ENCODE measurements around the gene CIAO2B.

Gene CIAO2B

GRCh38 chr16:66917741-66918140 is 16.5 kb downstream of the CIAO2B start:
- no peak overlapping the region for H3K9ac ChIP-seq (ENCODE audit: low read depth, low read length)
- H3K36me3 ChIP-seq (ENCODE audit: insufficient read depth, low read length), result no peaks in the 10 kb centered on the region
- no peak overlapping the region for H3K4me3 ChIP-seq (ENCODE audit: low read length)
- no peaks in the 10 kb centered on the region for H3K9me3 ChIP-seq (replicated peaks; ENCODE audit: low read length)
- H3K4me1 ChIP-seq (ENCODE audit: control insufficient read depth, insufficient read depth, low read length), result no peaks in the 10 kb centered on the region
- no peak overlapping the region for H3K4me2 ChIP-seq (ENCODE audit: low read length)
- H3K27me3 ChIP-seq (ENCODE audit: control insufficient read depth, insufficient read depth, low read length), result peaks cover 49% of the 10 kb centered on the region

- Histone ChIP-seq H3K4me2 (ENCODE audit: low read length) (no peak overlapping the region), H3K4me3 (ENCODE audit: low read length) (no peak overlapping the region), H3K36me3 (ENCODE audit: insufficient read depth, low read length) (no peaks in the 10 kb centered on the region), H3K9ac (ENCODE audit: low read depth, low read length) (no peak overlapping the region), H3K4me1 (ENCODE audit: control insufficient read depth, insufficient read depth, low read length) (no peaks in the 10 kb centered on the region), H3K27me3 (ENCODE audit: control insufficient read depth, insufficient read depth, low read length) (peaks cover 48% of the 10 kb centered on the region), H3K9me3 (replicated peaks; ENCODE audit: low read length) (no peaks in the 10 kb centered on the region)
These were observed 17.7 kb downstream of the CIAO2B start for GRCh38 chr16:66916518-66916917.

GRCh38 chr16:66915041-66915440 is 19.2 kb downstream of the CIAO2B start:
- Histone ChIP-seq H3K4me2 (ENCODE audit: low read length) (no peak overlapping the region), H3K27me3 (ENCODE audit: control insufficient read depth, insufficient read depth, low read length) (peaks cover 38% of the 10 kb centered on the region), H3K4me3 (ENCODE audit: low read length) (no peak overlapping the region), H3K9me3 (replicated peaks; ENCODE audit: low read length) (no peaks in the 10 kb centered on the region), H3K9ac (ENCODE audit: low read depth, low read length) (no peak overlapping the region), H3K4me1 (ENCODE audit: control insufficient read depth, insufficient read depth, low read length) (no peaks in the 10 kb centered on the region), H3K36me3 (ENCODE audit: insufficient read depth, low read length) (no peaks in the 10 kb centered on the region)

GRCh38 chr16:66914541-66914940 is 19.7 kb downstream of the CIAO2B start:
- no peaks in the 10 kb centered on the region for H3K4me1 ChIP-seq (ENCODE audit: control insufficient read depth, insufficient read depth, low read length)
- peaks cover 33% of the 10 kb centered on the region for H3K27me3 ChIP-seq (ENCODE audit: control insufficient read depth, insufficient read depth, low read length)
- H3K36me3 ChIP-seq (ENCODE audit: insufficient read depth, low read length), result no peaks in the 10 kb centered on the region
- H3K9ac ChIP-seq (ENCODE audit: low read depth, low read length), result no peak overlapping the region
- no peak overlapping the region for H3K4me2 ChIP-seq (ENCODE audit: low read length)
- H3K4me3 ChIP-seq (ENCODE audit: low read length), result no peak overlapping the region
- H3K9me3 ChIP-seq (replicated peaks; ENCODE audit: low read length), result no peaks in the 10 kb centered on the region

GRCh38 chr16:66913711-66914110 is 20.5 kb downstream of the CIAO2B start:
- H3K36me3 ChIP-seq (ENCODE audit: insufficient read depth, low read length), result no peaks in the 10 kb centered on the region
- no peaks in the 10 kb centered on the region for H3K9me3 ChIP-seq (replicated peaks; ENCODE audit: low read length)
- H3K27me3 ChIP-seq (ENCODE audit: control insufficient read depth, insufficient read depth, low read length), result peaks cover 27% of the 10 kb centered on the region
- no peak overlapping the region for H3K4me2 ChIP-seq (ENCODE audit: low read length)
- H3K4me1 ChIP-seq (ENCODE audit: control insufficient read depth, insufficient read depth, low read length), result no peaks in the 10 kb centered on the region
- no peak overlapping the region for H3K9ac ChIP-seq (ENCODE audit: low read depth, low read length)
- no peak overlapping the region for H3K4me3 ChIP-seq (ENCODE audit: low read length)

GRCh38 chr16:66913081-66913480 is 21.1 kb downstream of the CIAO2B start:
- no peak overlapping the region for H3K4me2 ChIP-seq (ENCODE audit: low read length)
- no peak overlapping the region for H3K9ac ChIP-seq (ENCODE audit: low read depth, low read length)
- H3K4me1 ChIP-seq (ENCODE audit: control insufficient read depth, insufficient read depth, low read length), result no peaks in the 10 kb centered on the region
- H3K9me3 ChIP-seq (replicated peaks; ENCODE audit: low read length), result no peaks in the 10 kb centered on the region
- no peak overlapping the region for H3K4me3 ChIP-seq (ENCODE audit: low read length)
- H3K36me3 ChIP-seq (ENCODE audit: insufficient read depth, low read length), result no peaks in the 10 kb centered on the region
- H3K27me3 ChIP-seq (ENCODE audit: control insufficient read depth, insufficient read depth, low read length), result peaks cover 29% of the 10 kb centered on the region

GRCh38 chr16:66911801-66912200 is 22.4 kb downstream of the CIAO2B start:
- Histone ChIP-seq H3K4me1 (ENCODE audit: control insufficient read depth, insufficient read depth, low read length) (no peaks in the 10 kb centered on the region), H3K9me3 (replicated peaks; ENCODE audit: low read length) (no peaks in the 10 kb centered on the region), H3K4me3 (ENCODE audit: low read length) (no peak overlapping the region), H3K36me3 (ENCODE audit: insufficient read depth, low read length) (no peaks in the 10 kb centered on the region), H3K27me3 (ENCODE audit: control insufficient read depth, insufficient read depth, low read length) (peaks cover 31% of the 10 kb centered on the region), H3K4me2 (ENCODE audit: low read length) (no peak overlapping the region), H3K9ac (ENCODE audit: low read depth, low read length) (no peak overlapping the region)

- peaks cover 30% of the 10 kb centered on the region for H3K27me3 ChIP-seq (ENCODE audit: control insufficient read depth, insufficient read depth, low read length)
- H3K4me2 ChIP-seq (ENCODE audit: low read length), result no peak overlapping the region
- H3K4me1 ChIP-seq (ENCODE audit: control insufficient read depth, insufficient read depth, low read length), result no peaks in the 10 kb centered on the region
- H3K36me3 ChIP-seq (ENCODE audit: insufficient read depth, low read length), result no peaks in the 10 kb centered on the region
- no peak overlapping the region for H3K4me3 ChIP-seq (ENCODE audit: low read length)
- no peak overlapping the region for H3K9ac ChIP-seq (ENCODE audit: low read depth, low read length)
- no peaks in the 10 kb centered on the region for H3K9me3 ChIP-seq (replicated peaks; ENCODE audit: low read length)
These were observed 23.1 kb downstream of the CIAO2B start for GRCh38 chr16:66911112-66911511.

GRCh38 chr16:66910175-66910940 is 23.8 kb downstream of the CIAO2B start:
- Histone ChIP-seq H3K27me3 (ENCODE audit: control insufficient read depth, insufficient read depth, low read length) (peaks cover 25% of the 10 kb centered on the region), H3K4me3 (ENCODE audit: low read length) (no peak overlapping the region), H3K36me3 (ENCODE audit: insufficient read depth, low read length) (no peaks in the 10 kb centered on the region), H3K9me3 (replicated peaks; ENCODE audit: low read length) (no peaks in the 10 kb centered on the region), H3K4me1 (ENCODE audit: control insufficient read depth, insufficient read depth, low read length) (no peaks in the 10 kb centered on the region), H3K9ac (ENCODE audit: low read depth, low read length) (no peak overlapping the region), H3K4me2 (ENCODE audit: low read length) (no peak overlapping the region)

- H3K4me3 ChIP-seq (ENCODE audit: low read length), result no peak overlapping the region
- H3K27me3 ChIP-seq (ENCODE audit: control insufficient read depth, insufficient read depth, low read length), result peaks cover 19% of the 10 kb centered on the region
- H3K4me1 ChIP-seq (ENCODE audit: control insufficient read depth, insufficient read depth, low read length), result no peaks in the 10 kb centered on the region
- no peak overlapping the region for H3K4me2 ChIP-seq (ENCODE audit: low read length)
- H3K9me3 ChIP-seq (replicated peaks; ENCODE audit: low read length), result no peaks in the 10 kb centered on the region
- no peaks in the 10 kb centered on the region for H3K36me3 ChIP-seq (ENCODE audit: insufficient read depth, low read length)
- H3K9ac ChIP-seq (ENCODE audit: low read depth, low read length), result no peak overlapping the region
These were observed 25.2 kb downstream of the CIAO2B start for GRCh38 chr16:66908762-66909559.

GRCh38 chr16:66908116-66908515 is 26.1 kb downstream of the CIAO2B start:
- H3K27me3 ChIP-seq (ENCODE audit: control insufficient read depth, insufficient read depth, low read length), result peaks cover 19% of the 10 kb centered on the region
- H3K36me3 ChIP-seq (ENCODE audit: insufficient read depth, low read length), result no peaks in the 10 kb centered on the region
- no peaks in the 10 kb centered on the region for H3K4me1 ChIP-seq (ENCODE audit: control insufficient read depth, insufficient read depth, low read length)
- no peak overlapping the region for H3K4me3 ChIP-seq (ENCODE audit: low read length)
- H3K4me2 ChIP-seq (ENCODE audit: low read length), result no peak overlapping the region
- H3K9ac ChIP-seq (ENCODE audit: low read depth, low read length), result no peak overlapping the region
- no peaks in the 10 kb centered on the region for H3K9me3 ChIP-seq (replicated peaks; ENCODE audit: low read length)

Data from skeletal muscle satellite cell (primary cell).